Activated CD8-positive, alpha-beta T cell treated with anti-CD3 and anti-CD28 coated beads for 36 hours (primary cell): Measurements from ENCODE around the gene STK10. TPM values are rescaled to one million over a fixed set of nuclear protein-coding genes. Genes with fewer than 3 reads are reported as not detected.

ENCODE experiments used
- ATAC-seq: fragments of 200-7000 bp; cut with Tn5 transposase; one replicate; pipeline ENCODE4 v1.10.0; 2021; ENCODE audit warnings: mild to moderate bottlenecking, moderate library complexity
- CTCF ChIA-PET: fragments of 350-600 bp; sonication (Branson Sonifier 250); formaldehyde crosslinking; loops from one replicate; lab custom pipeline; 2021; ENCODE audit warnings: antibody characterized with exemption; lab: Charles Lee
- POLR2A ChIA-PET: fragments of 350-600 bp; sonication (Branson Sonifier 250); formaldehyde crosslinking; loops from one replicate; lab custom pipeline; 2021; ENCODE audit warnings: antibody characterized with exemption; lab: Charles Lee
- DNase-seq: peaks from one replicate; pipeline ENCODE4 v3.0.0-alpha.2; 2020
- H3K27ac Mint-ChIP-seq: one replicate; pipeline ENCODE4 v1.8.0; 2021; ENCODE audit warnings: mild to moderate bottlenecking, mixed read lengths
- H3K27me3 Mint-ChIP-seq: one replicate; pipeline ENCODE4 v1.8.0; 2021; ENCODE audit warnings: mixed read lengths
- H3K36me3 Mint-ChIP-seq: one replicate; pipeline ENCODE4 v1.8.0; 2021; ENCODE audit warnings: low read depth, mixed read lengths
- H3K4me1 Mint-ChIP-seq: one replicate; pipeline ENCODE4 v1.8.0; 2021; ENCODE audit warnings: low read depth, mixed read lengths
- H3K4me3 Mint-ChIP-seq: one replicate; pipeline ENCODE4 v1.8.0; 2021; ENCODE audit warnings: mild to moderate bottlenecking, moderate library complexity, mixed read lengths
- H3K9me3 Mint-ChIP-seq: one replicate; pipeline ENCODE4 v1.8.0; 2021; ENCODE audit warnings: mixed read lengths
- CTCF ChIP-seq: fragments of 200-600 bp; IDR thresholded peaks from one replicate; pipeline ENCODE4 v1.8.0; 2022; ENCODE audit warnings: antibody characterized with exemption, mild to moderate bottlenecking
- intact Hi-C: fragments of 100-400 bp; cut with micrococcal nuclease; formaldehyde crosslinking; loops from one replicate; pipeline ENCODE4 v1.10.0; 2022
- total RNA-seq, 2 experiments: library from RNA; stranded (reverse); gene quantifications; one replicate each; pipeline ENCODE4 v1.2.3, GENCODE V29; 2021

STK10 gene
- total RNA-seq, 2 experiments from 2014 or later: 142 to 143 TPM

- H3K4me1 Mint-ChIP-seq: peaks cover 80% of the 10 kb centered on the region
- peaks cover 3% of the 10 kb centered on the region for H3K9me3 Mint-ChIP-seq
- ATAC-seq (no peak), DNase-seq (no peak)
- ChIA-PET CTCF (interaction anchor here (1.0 to 2.6 kb wide), 7 partner anchors 62 to 182 kb away, joined by 3 to 32 read pairs (median 5); partner anchors contain the start of gene STK10), POLR2A (interaction anchor here (0.7 to 4.4 kb wide), 9 partner anchors 53 to 113 kb away, joined by 3 to 36 read pairs (median 4); partner anchors contain the start of gene STK10)
- peaks cover 57% of the 10 kb centered on the region for H3K36me3 Mint-ChIP-seq
- peak overlapping the region; percentile 66 for H3K4me3 Mint-ChIP-seq
- TF ChIP-seq CTCF: no peak
- peak overlapping the region; percentile 91 for H3K27ac Mint-ChIP-seq
- H3K27me3 Mint-ChIP-seq: no peaks in the 10 kb centered on the region
- intact Hi-C loops: loop anchor here (2.0 to 5.0 kb wide), 2 partner anchors 67 to 170 kb away; partner anchors contain the start of gene UBTD2
These were observed 76.2 kb downstream of the STK10 start for GRCh38 chr5:172111852-172112225.

GRCh38 chr5:172110921-172111851, 76.8 kb downstream of the STK10 start:
- DNase-seq (peak; percentile 95), ATAC-seq (peak; percentile 78)
- Mint-ChIP-seq H3K4me3 (peak overlapping the region; percentile 66), H3K4me1 (peaks cover 81% of the 10 kb centered on the region), H3K27me3 (no peaks in the 10 kb centered on the region), H3K9me3 (peaks cover 3% of the 10 kb centered on the region), H3K36me3 (peaks cover 56% of the 10 kb centered on the region), H3K27ac (peak overlapping the region; percentile 91)
- intact Hi-C loops: loop anchor here (5.0 kb wide), 1 partner anchor 171 kb away; the partner anchor contains the start of gene UBTD2
- ChIA-PET POLR2A (interaction anchor here (0.6 to 4.4 kb wide), 12 partner anchors 12 to 150 kb away, joined by 3 to 36 read pairs (median 4); partner anchors contain the start of genes FBXW11 and STK10), CTCF (interaction anchor here (0.7 to 2.6 kb wide), 10 partner anchors 21 to 182 kb away, joined by 3 to 32 read pairs (median 4); partner anchors contain the start of genes STK10 and UBTD2)
- no peak for TF ChIP-seq CTCF

- Mint-ChIP-seq H3K9me3 (peaks cover 3% of the 10 kb centered on the region), H3K36me3 (peaks cover 55% of the 10 kb centered on the region), H3K27me3 (no peaks in the 10 kb centered on the region), H3K4me3 (peak overlapping the region; percentile 43), H3K27ac (peak overlapping the region; percentile 91), H3K4me1 (peaks cover 75% of the 10 kb centered on the region)
- intact Hi-C loops: loop anchor here (5.0 kb wide), 1 partner anchor 172 kb away; the partner anchor contains the start of gene UBTD2
- ATAC-seq: no peak
- CTCF ChIA-PET: interaction anchor here (1.1 to 2.6 kb wide), 6 partner anchors 22 to 183 kb away, joined by 3 to 32 read pairs (median 12); partner anchors contain the start of gene STK10
- no peak for DNase-seq
- POLR2A ChIA-PET: interaction anchor here (0.5 to 4.4 kb wide), 6 partner anchors 13 to 104 kb away, joined by 3 to 36 read pairs (median 10); partner anchors contain the start of genes FBXW11 and STK10
- TF ChIP-seq CTCF: no peak
These were observed 77.7 kb downstream of the STK10 start for GRCh38 chr5:172110260-172110815.

- Mint-ChIP-seq H3K9me3 (peaks cover under 1% of the 10 kb centered on the region), H3K4me3 (peak overlapping the region; percentile 43), H3K36me3 (peaks cover 52% of the 10 kb centered on the region), H3K27me3 (no peaks in the 10 kb centered on the region), H3K4me1 (peaks cover 69% of the 10 kb centered on the region), H3K27ac (peak overlapping the region; percentile 91)
- ChIA-PET POLR2A (interaction anchor here (0.5 to 4.4 kb wide), 4 partner anchors 17 to 78 kb away, joined by 3 to 36 read pairs (median 21); partner anchors contain the start of gene STK10), CTCF (interaction anchor here (1.8 kb wide), 1 partner anchor 79 kb away, joined by 11 read pairs; the partner anchor contains the start of gene STK10)
- intact Hi-C loops: loop anchor here (5.0 kb wide), 1 partner anchor 173 kb away; the partner anchor contains the start of gene UBTD2
- DNase-seq: no peak
- TF ChIP-seq CTCF: no peak
- ATAC-seq: no peak
These were observed 78.3 kb downstream of the STK10 start for GRCh38 chr5:172109749-172110148.
